EH (cell line): ENCODE data around the gene FOXK1.

Source experiments
- DNase-seq: peaks from one replicate; pipeline ENCODE4 v3.0.0-alpha.2; 2015; ENCODE audit warnings: low read depth

The FOXK1 gene

DNA sequence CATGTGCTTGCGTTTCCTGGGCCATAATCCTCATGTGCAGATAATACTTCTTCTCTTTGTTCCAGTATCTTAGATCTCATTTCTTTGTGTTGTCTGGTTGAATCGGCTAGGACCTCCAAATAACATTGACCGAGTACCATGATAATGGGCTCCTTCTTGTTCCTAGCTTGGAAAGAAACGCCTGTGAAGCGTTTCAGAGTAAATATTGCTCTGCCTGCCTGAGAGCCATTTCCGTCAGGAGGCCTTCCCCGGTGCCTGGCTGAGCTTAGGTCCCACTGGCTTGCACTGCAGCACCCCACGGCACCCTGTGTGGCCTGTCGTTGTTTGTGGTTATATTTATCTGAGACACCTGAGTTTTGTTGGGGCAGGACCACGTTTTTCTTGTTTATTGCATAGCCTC lies 17.7 kb downstream of the FOXK1 start:
- DNase-seq = no peak

DNA sequence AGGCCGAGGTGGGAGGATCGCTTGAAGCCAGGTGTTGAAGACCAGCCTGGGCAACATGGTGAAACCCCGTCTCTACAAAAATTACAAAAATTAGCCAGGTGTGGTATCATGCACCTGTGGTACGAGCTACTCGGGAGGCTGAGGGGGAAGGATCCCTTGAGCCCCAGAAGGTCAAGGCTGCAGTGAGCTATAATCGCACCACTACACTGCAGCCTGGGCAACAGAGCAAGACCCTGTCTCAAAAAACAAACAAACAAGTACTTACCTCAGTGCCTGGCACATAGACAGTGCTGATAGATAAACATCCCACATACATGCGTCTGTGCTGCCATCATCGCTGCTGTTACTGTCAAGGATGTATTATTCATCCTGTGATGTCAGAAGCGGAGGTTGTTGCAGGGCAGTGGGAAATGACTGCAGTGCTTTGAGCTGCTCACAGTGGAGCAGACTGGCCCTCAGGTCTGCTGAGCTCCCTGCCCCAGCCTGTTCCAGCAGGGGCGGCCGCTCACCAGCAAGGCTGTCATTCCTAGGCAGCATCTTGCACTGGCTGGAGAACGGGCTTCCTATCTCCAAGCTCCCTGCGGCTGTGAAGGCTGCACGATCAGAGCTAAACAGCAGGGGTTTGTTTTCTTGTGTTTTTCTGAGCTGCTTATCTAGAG lies 18.6 kb downstream of the FOXK1 start:
- peak; percentile 65 for DNase-seq

GRCh38 chr7:4702961-4703512 lies 20.9 kb downstream of the FOXK1 start:
- no peak for DNase-seq

GRCh38 chr7:4703532-4703931 lies 21.4 kb downstream of the FOXK1 start:
- DNase-seq = no peak

GRCh38 chr7:4706384-4707216 lies 24.5 kb downstream of the FOXK1 start:
- DNase-seq = peak; percentile 18

GRCh38 chr7:4707217-4707741 lies 25.2 kb downstream of the FOXK1 start:
- no peak for DNase-seq

GRCh38 chr7:4707980-4708411 lies 25.9 kb downstream of the FOXK1 start:
- no peak for DNase-seq

DNA sequence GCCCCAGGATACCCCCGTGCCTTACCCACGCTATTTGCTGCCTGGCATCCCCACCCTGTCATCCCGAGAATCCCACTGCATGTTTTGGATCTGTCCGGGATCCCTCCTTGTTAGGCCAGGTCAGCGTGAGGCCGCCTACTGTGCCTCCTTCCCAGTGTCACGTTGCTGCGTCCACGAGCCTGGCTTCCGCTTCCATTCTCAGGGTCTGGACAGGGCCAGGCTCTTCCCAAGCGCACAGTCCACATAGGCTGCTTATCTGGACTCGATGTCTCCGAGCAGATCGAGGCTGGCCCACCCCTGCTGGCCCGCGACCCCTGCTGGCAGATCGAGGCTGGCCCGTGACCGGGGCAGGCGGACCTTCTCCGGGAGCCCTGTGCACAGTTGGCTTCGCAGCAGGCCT lies 27.1 kb downstream of the FOXK1 start:
- DNase-seq = no peak

DNA sequence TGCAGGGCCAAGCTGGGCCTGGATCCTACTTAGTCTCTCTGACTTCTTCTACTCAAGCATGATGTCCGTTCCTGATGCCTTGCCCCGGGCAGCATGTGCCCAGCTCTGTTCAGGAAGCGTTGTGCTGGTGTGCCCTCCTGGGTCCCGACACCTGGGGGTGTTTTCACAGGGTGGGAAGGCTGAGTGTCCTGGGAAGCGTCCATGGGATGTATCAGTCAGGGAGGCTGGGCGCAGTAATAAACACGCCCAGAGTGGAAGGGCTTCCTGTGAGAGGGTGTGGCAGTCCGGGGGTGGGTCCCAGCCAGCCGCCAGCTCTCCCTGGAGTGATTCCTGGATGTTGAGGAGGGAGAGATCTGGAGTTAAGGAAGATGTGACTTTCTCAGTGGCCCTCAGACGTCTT lies 29.0 kb downstream of the FOXK1 start:
- no peak for DNase-seq

- no peak for DNase-seq
Observed at GRCh38 chr7:4711634-4712033, 29.5 kb downstream of the FOXK1 start.

- peak; percentile 84 for DNase-seq
Observed at GRCh38 chr7:4712281-4713182, 30.4 kb downstream of the FOXK1 start.

GRCh38 chr7:4713183-4713784 lies 31.2 kb downstream of the FOXK1 start:
- DNase-seq = peak; percentile 74

- no peak for DNase-seq
Observed at GRCh38 chr7:4714161-4714700, 32.1 kb downstream of the FOXK1 start.

DNA sequence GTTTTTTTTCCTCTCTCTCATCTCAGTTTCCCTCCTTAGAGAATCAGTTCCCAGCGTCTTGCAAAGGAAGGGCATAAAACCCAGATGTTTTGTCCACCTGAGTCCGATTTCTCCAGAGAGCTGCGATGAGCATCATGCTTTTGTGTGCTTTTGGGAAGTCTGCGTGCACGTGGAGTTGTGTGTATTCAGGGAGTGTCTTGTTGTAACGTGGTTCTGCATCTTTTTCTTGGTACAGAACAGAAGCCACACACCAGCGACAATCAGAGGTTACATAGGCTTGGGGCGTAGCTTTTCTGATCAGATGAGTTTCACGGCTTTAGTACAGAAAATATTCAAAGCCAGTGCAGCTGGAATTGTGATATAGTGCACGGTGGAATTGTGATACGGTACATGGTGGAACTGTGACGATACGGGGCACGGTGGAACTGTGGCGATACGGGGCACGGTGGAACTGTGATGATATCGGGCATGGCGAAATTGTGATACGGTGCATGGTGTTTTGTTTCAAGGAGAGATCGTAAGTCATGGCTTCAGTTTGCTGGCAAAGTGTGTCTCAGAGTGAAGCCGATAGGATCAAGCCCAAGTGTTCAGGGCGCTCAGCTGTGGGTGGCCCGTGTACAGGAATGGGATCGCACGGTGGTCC lies 32.8 kb downstream of the FOXK1 start:
- DNase-seq = no peak

DNA sequence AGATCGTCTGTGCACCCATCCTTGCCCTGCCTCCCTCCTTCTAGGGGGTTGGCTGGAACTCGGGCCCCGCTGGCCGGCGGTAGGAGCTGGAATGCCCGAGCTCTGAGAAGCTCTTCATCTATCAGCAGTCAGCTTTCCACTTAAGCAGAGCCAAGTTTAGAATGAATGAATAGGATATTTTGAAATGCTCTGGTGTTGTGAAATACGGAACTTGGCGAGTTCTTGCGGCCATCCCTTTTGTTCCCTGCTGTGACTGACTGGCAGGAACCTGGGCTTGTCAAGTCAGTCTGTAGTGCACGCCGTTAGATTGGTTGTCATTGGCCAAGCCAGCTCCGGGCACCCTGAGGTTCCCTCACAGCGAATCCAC lies 33.3 kb downstream of the FOXK1 start:
- peak; percentile 18 for DNase-seq

DNA sequence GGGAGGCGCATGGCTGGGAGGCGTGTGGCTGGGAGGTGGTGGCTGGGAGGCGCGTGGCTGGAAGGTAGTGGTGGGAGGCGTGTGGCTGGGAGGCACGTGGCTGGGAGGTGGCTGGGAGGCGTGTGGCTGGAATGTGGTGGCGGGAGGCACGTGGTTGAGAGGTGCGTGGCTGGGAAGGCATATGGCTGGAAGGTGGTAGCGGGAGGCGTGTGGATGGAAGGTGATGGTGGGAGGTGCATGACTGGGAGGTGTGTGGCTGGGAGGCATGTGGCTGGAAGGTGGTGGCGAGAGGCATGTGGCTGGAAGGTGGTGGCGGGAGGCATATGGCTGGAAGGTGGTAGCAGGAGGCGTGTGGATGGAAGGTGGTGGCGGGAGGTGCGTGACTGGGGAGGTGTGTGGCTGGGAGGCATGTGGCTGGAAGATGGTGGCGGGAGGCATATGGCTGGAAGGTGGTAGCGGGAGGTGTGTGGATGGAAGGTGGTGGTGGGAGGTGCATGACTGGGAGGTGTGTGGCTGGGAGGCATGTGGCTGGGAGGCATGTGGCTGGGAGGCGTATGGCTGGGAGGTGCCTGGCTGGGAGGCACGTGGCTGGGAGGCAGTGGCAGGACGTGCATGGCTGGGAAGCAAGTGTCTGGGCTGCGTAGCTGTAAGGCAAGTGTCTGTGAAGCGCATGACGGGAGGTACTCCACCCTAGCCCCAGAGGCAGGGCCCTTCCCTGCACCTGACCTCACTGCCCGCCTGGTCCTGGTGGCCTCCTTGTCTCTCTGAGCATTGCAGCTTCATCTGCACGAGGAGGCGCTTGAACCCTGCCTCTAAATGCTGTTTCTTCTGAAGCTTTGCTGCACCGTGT lies 35.1 kb downstream of the FOXK1 start:
- DNase-seq = no peak

DNA sequence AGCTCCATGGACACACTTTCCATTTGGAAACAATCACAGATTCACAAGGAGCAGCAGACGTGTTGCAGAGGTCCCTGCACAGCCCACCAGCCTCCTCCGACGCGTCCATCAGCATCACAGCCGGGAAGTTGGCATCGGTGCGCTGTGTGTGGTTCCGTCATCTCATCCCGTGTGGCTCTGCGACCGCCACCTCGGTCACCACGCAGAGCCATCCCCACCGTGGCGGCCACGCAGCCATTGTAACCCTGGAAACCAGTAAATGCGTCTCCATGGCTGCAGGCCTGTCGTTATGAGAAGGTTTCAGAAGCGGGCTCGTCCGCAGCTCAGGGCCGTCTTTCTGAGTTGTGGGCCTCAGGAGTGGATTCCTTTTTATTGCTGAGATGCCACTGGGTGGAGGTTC lies 36.0 kb downstream of the FOXK1 start:
- no peak for DNase-seq

DNA sequence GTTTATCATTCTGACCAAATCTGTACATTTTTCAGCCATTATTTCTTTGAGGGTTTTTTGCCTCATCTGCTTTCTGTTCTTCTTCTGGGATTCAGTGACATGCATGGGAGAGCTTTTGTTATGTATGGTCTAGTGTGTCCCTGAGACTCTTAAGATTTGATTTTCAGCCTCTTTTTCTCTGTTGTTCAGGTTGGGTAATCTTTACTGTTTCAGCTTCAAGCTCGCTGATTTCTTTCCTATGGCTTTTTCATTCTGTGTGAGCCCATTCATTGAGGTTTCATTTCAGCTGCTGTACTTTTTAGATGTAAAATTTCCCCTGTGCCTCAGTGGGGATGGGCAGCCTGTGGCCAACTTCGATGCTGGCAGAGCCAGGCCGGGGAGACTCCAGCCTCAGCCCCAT lies 38.1 kb downstream of the FOXK1 start:
- DNase-seq = no peak

DNA sequence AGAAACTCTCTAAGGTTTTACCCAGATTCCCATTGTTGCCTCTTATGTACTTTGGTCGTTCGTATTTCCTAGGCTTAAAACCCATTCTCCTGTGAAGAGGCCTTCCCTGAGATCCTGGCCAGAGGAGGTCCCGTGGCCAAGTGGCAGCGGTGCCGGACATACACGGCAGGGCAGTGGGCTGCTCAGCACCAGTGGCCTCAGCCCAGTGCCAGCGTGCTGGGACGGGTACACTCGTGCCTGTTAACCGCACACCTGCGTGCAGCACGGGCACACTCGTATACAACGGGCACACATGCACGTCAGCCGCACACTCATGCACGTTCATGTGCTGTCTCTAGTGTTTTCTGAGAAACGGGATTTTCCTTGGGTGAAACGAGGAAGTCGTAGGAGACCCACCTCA lies 40.2 kb downstream of the FOXK1 start:
- DNase-seq = no peak
